Adrenal gland (tissue), 5 donors: ENCODE results near the gene TCF4.

Experiments used
- POLR2A ChIP-seq, 2 donors: fragments of 450-650 bp; IDR thresholded peaks; one replicate each; pipeline ENCODE4 v1.6.1; 2017; ENCODE audit warnings: antibody characterized with exemption in 2 of 2, mild to moderate bottlenecking in 2 of 2, moderate library complexity in 1 of 2
- TF ChIP-seq, protein P1 (sequence below), 6 experiments: fragments of 450-650 bp in 4 of 6; fragments of 200-600 bp in 2 of 6; sonication (generic) in 1 of 6; IDR thresholded peaks; 1 replicate in 5 of 6; 2 replicates in 1 of 6; pipeline versions ENCODE4 v1.5.1 to v1.8.0; 2016 to 2021; ENCODE audit warnings: antibody characterized with exemption in 6 of 6, mild to moderate bottlenecking in 2 of 6, moderate library complexity in 1 of 6
- donor health status: DM: no; HTN: no; CAD: no.

DNA sequence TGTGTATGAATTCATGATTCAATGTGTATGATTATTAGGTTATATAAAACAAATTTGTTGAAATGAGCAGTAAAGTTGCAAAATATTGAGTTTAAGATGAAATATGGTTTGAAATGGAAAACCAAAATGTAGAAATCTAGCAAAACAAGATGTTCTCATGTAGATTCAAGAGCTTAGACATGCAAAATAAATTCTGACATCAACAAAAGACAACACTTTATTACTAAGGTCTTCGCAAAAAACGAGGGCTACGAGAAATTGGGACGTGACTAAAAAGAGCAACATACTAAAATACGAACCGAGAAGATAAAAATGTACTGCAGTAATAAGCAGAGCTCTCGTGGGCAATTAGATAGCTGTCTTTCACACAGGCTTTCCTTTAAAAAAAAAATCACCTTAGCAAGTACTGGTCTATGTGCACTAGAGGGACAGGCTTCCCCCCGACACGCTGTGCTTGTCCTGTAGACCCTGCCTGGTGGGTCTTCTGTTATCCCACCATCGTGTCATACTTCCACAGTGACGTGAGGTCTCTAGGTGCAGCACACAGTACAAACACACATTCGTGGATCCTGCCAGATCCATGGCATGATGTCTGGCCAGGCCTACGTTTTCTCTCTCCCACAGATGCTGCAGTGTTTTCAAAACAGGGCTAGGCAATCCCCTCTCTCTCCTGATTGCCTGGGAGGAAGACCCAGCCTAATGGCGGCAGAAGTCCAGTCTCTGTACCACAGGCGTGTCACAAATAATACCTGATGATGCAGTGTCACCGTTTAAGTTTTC lies 240.8 kb downstream of the TCF4 start:
- TF ChIP-seq, protein P1, sequence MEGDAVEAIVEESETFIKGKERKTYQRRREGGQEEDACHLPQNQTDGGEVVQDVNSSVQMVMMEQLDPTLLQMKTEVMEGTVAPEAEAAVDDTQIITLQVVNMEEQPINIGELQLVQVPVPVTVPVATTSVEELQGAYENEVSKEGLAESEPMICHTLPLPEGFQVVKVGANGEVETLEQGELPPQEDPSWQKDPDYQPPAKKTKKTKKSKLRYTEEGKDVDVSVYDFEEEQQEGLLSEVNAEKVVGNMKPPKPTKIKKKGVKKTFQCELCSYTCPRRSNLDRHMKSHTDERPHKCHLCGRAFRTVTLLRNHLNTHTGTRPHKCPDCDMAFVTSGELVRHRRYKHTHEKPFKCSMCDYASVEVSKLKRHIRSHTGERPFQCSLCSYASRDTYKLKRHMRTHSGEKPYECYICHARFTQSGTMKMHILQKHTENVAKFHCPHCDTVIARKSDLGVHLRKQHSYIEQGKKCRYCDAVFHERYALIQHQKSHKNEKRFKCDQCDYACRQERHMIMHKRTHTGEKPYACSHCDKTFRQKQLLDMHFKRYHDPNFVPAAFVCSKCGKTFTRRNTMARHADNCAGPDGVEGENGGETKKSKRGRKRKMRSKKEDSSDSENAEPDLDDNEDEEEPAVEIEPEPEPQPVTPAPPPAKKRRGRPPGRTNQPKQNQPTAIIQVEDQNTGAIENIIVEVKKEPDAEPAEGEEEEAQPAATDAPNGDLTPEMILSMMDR (IDR thresholded peaks at IDR 0.05): no peak
- no peak for TF ChIP-seq POLR2A (IDR thresholded peaks at IDR 0.05)
